GM12872 (cell line): ENCODE data around the gene SVOPL.

ENCODE experiments used
- TF ChIP-seq, protein P1 (sequence below): IDR thresholded peaks from 3 replicates; pipeline ENCODE4 v1.5.1; 2011; ENCODE audit warnings: low read depth, mild to moderate bottlenecking, low read length, moderate library complexity; ENCODE audit not compliant: insufficient read depth

Gene SVOPL

DNA sequence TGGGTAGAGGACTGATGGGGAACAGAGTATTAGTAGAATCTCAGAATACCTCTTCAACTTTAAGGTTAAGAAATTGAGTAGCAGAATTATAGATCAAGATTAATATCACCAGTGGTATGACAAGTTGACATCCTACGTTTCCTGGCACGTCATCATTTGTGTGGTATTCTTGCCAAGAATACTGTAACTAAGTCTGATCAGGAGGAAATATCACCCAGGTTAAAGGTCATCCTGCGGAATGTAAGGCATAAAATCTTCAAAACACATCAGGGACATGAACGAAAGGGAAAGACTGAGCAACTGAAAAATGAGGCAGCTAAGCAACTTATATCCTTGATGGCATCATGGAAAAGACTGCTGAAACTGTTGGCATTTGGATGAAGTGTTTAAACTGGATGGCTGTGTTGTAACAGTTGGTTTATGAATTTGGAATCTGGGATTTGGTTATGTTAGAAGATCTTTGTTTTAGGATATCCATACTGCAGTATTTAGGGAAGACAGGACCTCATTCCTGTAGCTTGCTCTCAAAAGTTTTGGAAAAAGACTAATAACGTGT lies 155.0 kb downstream of the SVOPL start:
- TF ChIP-seq, protein P1, sequence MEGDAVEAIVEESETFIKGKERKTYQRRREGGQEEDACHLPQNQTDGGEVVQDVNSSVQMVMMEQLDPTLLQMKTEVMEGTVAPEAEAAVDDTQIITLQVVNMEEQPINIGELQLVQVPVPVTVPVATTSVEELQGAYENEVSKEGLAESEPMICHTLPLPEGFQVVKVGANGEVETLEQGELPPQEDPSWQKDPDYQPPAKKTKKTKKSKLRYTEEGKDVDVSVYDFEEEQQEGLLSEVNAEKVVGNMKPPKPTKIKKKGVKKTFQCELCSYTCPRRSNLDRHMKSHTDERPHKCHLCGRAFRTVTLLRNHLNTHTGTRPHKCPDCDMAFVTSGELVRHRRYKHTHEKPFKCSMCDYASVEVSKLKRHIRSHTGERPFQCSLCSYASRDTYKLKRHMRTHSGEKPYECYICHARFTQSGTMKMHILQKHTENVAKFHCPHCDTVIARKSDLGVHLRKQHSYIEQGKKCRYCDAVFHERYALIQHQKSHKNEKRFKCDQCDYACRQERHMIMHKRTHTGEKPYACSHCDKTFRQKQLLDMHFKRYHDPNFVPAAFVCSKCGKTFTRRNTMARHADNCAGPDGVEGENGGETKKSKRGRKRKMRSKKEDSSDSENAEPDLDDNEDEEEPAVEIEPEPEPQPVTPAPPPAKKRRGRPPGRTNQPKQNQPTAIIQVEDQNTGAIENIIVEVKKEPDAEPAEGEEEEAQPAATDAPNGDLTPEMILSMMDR = no peak

DNA sequence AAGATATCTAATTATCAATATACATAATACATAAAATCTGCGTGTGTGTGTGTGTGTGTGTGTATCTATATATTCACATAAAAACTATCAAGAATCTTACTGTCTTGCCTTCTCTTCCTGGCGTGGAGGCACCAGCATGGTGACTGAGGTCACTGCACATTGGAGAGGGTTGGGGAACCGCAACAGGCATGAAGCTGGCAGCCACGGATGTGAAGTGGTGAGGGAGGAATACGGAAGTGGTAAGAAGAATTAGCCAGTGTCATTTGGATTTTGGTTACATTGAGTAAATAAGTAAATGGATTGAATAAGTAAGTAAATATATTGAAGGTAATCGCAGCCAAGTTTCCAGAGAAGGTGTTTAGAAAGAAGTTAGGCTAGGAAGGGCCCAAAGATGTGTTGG lies 156.0 kb downstream of the SVOPL start:
- TF ChIP-seq, protein P1 = no peak
